Activated naive CD4-positive, alpha-beta T cell (primary cell): ENCODE data around the gene NTSR1.
A peak's percentile ranks its signal among the peaks of the same experiment; 100 is the strongest.

Source experiments
- DNase-seq, 4 experiments: peaks; one replicate each; lab custom pipeline; 2025; lab: John Stamatoyannopoulos, UW

Gene NTSR1

GRCh38 chr20:62694106-62694505 lies 14.5 kb upstream of the NTSR1 start:
- no peak for DNase-seq

DNA sequence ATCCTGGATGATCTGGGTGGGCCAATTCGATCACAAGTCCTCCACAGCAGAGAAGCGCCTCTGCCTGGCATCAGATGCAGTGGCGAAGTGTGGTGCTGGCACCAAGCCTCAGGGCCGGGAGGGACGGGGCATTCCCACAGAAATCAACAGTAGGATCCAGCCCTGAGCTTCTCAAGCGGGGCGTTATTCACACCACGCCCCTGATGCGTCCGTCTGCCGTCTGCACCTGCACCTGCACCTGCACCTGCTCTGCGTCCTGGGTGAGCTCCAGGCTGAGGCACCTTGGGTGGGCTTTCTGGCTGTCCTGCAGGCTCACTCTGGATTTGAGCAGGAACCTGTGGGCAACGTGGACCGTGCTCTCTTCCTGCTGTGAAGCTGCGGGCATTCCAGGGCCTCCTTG lies 13.8 kb upstream of the NTSR1 start:
- no peak for DNase-seq

DNA sequence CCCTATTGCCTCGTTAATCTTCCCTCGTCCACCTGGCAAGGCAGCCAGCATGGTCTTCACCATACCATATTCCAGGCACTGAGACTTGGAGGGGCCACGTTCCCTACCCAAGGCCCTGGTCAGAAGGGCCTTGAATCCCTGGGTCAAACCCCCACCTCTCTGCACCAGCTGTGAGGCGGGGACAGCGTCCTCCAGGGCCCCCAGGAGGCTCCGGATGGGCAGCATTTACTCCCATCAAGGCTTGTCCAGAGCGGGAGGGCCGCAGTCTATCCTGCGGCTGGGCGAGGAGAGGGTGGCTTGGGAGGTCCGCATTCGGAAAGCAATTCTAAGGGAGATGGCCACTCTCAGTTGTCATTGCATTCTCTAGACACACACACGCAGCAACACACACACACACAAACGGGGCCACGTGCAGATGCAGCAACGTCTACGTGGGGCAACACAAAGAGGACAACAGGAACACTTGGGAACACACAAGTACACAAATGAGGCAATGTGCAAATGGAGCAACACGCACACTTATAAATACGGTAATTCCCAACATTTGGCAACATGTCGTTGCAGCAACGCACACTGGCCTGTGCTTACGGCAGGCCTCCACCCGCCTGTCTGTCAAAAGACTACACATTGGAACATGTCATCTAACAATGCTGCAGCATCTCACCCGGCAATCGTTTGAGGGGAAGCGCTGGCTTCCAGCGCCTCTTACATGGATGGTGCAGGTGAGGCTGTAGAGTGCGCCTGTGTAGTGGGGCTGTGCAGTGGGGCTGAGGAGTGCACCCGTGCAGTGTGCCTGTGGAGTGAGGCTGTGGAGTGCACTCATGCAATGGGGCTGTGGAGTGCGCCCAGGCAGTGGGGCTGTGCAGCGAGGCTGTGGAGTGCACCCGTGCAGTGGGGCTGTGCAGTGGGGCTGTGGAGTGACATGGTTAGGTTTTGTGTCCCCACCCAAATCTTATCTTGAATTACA lies 12.9 kb upstream of the NTSR1 start:
- DNase-seq = no peak

GRCh38 chr20:62696434-62696957 lies 12.1 kb upstream of the NTSR1 start:
- no peak for DNase-seq

GRCh38 chr20:62696989-62697388 lies 11.6 kb upstream of the NTSR1 start:
- no peak for DNase-seq

GRCh38 chr20:62697468-62697912 lies 11.1 kb upstream of the NTSR1 start:
- no peak for DNase-seq

- no peak for DNase-seq
These were observed 10.4 kb upstream of the NTSR1 start for GRCh38 chr20:62698231-62698630.

DNA sequence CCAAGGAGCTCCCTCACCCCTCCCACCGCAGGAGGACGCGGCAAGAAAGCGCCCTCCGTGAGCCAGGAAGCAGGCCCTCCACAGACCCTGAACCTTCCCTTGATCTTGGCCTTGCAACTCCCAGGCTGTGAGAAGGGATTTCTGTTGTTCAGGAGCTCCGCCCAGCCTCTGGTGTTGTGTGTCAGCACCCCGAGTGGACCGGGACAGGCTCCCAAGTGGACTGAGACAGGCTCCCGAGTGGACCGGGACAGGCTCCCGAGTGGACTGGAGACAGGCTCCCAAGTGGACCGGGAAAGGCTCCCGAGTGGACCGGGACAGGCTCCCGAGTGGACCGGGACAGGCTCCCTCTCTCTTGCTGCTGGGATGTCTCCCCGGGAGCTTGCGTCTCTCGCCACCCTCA lies 9.3 kb upstream of the NTSR1 start:
- no peak for DNase-seq

DNA sequence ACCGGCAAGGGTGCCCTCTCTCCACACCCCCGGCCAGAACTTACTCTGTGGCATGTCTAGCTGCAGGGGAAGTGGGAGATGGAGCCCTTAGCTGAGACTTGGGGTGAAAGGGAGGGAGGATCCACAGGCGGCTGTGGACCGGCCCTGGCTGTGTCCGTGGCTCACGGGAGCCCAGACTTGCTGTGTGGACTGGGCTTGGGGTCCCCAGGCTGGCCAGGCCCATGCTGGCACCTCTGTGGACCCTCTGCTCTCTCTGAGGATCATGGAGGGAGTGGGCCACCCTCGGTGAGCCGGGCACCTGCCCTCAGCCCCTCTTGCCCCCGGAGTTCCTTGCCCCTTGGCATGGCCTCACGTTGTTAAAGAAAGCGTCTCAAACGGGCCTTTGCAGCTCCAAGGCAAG lies 8.9 kb upstream of the NTSR1 start:
- DNase-seq = no peak

GRCh38 chr20:62700261-62700930 lies 8.2 kb upstream of the NTSR1 start:
- DNase-seq = no peak

DNA sequence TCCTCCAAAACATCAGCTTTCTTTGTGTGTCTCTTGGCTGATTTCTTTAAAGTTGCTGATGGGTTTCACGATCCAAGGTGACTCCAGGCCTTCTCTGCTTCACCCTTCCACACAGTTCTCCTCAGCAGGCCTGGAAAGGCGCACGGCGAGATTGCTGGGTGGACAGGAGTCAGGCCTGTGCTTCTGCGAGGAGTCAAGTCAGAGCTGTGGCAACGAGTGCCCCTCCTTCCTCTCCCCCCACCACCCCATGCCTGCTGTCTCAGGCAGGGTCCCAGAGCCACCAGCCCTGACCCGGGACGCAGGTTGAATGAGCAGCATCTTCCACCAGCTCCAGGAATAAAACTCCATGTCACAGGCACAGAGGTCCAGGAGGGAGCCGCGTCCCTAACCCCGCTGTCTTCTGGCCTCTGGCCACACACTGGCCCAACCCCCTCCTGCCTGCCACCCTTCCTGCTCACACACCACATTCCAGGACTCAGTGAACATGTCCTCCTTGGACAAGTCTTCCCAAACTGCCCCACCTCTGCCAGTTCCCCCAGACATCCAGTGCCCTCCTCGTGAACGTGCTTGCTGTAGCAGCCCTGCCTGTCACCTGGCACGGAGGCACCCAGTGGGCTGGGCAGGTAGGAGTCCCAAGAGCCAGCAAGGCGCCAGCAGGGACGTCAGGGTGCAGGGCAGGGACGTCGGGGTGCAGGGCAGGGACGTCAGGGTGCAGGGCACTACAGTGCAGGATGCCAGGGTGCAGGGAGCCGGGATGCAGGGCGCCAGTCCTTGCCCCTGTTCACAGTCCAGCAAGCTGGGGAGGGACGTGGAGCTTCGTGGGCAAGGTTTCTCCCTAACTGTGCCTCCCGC lies 7.2 kb upstream of the NTSR1 start:
- DNase-seq = no peak

- no peak for DNase-seq
These were observed 6.7 kb upstream of the NTSR1 start for GRCh38 chr20:62702013-62702300.

- DNase-seq = no peak
These were observed 5.5 kb upstream of the NTSR1 start for GRCh38 chr20:62702895-62703852.

DNA sequence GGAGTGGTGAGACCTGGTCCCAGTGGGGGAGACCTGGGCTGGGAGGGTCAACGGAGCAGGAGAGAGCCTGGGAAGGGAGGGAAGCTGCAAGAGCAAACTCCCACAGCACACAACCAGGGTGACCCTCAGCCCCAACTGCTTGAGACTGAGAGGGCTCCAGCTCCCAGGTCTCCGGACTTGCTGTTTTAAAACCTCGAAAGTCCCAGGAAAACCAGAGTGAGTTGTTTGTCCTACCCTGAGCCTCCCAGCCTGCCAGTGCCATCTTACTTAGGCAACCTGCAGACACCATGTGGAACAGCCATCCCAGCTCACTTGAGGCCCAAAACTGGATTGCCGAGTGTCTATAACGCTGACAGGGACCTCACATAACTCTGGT lies 4.8 kb upstream of the NTSR1 start:
- no peak for DNase-seq

DNA sequence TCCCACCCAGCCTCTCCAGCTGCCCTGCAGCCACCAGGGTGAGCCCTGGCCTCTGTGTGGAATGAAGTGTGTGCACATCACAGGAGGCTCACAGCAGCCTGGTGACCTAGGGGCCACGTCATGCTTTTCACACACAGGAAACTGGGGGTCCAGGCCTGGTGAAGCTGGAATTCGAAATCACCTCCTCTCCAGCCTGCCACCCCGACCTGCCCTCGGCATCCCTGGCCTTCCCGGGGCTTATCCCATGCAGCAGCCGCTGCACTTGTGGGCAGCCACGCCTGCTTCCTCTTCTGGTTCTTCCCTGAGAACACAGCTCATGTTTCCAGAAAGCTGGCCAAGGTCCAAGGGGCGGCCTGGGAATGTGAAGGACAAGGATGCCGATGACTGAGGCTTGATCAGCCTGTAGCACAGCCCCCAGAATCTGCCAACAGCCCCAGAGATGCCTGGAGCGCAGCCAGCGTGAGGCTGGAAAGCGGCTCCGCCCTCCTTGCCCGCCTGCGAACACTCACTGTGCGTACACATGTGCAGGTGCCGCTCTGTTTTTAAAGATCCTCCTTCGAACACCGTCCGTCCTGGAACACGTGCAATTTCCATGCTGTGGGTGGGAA lies 4.2 kb upstream of the NTSR1 start:
- no peak for DNase-seq

DNA sequence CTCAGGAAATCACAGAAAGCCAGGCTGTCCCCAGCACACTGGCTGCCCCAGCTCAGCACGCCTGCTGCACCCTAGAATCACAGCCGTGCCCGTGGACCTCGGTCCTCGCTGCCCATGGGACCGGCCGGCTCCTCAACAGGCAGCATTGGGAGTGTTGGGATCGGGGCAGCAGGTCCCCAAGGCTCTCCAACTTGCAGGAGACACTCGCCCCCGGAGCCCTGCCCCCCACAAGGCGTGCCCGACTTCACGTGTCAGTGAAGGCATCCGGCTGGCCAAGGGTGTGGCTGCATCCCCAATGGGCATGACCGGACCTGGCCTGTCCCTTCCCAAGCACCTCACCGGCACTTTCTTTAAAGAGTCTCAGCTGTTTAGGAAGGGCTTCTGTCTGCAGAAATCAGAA lies 3.0 kb upstream of the NTSR1 start:
- DNase-seq = no peak

- no peak for DNase-seq
These were observed 2.3 kb upstream of the NTSR1 start for GRCh38 chr20:62706344-62706743.

DNA sequence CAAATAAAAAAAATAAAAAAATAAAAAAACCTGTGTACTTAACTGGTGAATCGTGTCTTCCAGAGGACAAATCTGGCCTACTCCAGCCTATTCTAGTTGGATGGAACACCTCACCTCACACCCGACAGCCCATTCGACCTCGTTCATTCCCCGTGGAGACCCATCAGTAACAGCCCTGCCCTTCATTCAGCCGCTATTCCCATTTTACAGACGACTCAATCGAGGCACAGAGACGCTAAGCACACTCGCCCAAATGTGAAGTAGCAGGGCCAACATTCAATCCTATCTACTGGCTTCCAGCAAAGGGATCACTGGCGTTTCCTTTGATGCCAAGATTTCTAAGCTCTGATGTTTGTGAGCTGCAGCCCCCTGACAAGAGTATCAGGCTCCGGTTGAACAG lies 1.8 kb upstream of the NTSR1 start:
- no peak for DNase-seq

GRCh38 chr20:62707276-62707920 lies 1.2 kb upstream of the NTSR1 start:
- no peak for DNase-seq

GRCh38 chr20:62707921-62708521 lies 615 bp upstream of the NTSR1 start:
- peak in 1 of 4 experiments; percentile 20 for DNase-seq
